Fibroblast of pulmonary artery (primary cell): ENCODE measurements around the gene HMX3.

ENCODE experiments used
- DNase-seq: peaks from one replicate; pipeline ENCODE4 v3.0.0-alpha.2; 2010; ENCODE audit warnings: low read depth
- H3K4me3 ChIP-seq: replicated peaks from 2 replicates; pipeline ENCODE4 v1.5.1; 2011; ENCODE audit warnings: low read depth, mild to moderate bottlenecking, control low read depth, low read length, moderate library complexity
- TF ChIP-seq, protein P1 (sequence below): IDR thresholded peaks from 2 replicates; pipeline ENCODE4 v1.5.1; 2011; ENCODE audit warnings: mild to moderate bottlenecking, control low read depth, low read length, inconsistent platforms; ENCODE audit errors: missing control alignments

The HMX3 gene

DNA sequence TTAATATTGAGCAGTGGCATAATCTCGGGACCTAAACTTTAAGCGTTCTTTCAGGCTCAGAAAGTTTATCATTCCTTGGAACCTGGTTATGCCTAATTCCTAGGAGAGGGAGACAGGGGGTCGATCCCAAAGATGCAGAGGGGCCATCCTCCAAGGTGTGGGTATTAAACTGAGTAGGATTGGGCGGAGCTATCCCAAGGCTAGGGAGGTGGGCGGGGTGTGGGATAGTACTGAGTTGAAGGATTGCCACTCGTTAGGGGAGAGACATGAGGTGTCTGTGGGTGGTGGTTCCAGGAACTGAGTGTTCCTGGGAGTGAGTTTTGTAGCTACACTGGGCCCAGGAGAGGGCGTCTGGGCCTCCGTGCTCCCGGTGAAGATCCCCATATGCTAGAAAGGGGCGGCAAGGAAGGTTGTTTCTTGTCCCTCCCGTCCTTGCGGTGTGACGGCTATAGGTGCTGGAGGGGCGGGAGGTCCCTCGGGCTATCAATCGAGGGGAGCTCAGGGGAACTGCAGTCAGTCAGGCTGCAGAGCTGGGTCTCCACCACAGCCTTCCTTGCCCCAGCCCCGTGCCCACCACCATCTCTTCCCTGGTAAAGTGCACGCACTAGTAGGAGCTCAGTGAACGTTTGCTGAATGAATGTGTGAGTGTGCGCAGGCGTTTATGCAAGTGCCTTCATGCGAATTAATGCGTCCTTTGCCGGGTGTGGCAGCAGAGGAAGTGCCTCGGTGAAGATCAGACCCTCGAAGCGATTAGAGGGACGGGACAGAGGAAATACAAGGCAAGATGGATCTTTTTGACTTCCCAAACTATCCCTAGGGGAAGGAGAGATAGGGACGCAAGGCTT, 9.1 kb downstream of the HMX3 start:
- DNase-seq: no peak
- TF ChIP-seq, protein P1, sequence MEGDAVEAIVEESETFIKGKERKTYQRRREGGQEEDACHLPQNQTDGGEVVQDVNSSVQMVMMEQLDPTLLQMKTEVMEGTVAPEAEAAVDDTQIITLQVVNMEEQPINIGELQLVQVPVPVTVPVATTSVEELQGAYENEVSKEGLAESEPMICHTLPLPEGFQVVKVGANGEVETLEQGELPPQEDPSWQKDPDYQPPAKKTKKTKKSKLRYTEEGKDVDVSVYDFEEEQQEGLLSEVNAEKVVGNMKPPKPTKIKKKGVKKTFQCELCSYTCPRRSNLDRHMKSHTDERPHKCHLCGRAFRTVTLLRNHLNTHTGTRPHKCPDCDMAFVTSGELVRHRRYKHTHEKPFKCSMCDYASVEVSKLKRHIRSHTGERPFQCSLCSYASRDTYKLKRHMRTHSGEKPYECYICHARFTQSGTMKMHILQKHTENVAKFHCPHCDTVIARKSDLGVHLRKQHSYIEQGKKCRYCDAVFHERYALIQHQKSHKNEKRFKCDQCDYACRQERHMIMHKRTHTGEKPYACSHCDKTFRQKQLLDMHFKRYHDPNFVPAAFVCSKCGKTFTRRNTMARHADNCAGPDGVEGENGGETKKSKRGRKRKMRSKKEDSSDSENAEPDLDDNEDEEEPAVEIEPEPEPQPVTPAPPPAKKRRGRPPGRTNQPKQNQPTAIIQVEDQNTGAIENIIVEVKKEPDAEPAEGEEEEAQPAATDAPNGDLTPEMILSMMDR: no peak

DNA sequence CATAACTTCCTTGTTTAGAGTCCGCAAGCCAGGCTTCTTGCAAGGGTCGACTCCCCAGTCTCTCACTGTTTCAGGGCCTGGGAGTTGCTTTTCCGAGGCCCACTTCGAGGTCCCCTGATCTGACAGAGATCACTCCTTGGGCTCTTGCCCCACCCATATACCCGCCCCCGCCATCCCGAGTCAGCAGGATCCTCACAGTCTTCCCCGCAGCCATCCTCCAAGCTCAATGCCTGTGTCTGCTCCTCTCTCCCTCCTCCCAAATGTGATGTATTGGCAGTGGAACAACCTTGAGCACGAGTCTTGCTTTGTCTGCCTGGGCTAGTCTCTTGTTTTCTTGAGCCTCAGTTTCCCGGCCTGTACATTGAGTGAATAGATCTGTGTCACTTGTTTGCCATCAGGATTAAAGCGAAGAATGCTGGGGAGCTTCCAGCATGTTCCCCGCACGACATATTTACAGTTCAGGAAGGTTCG, 9.8 kb downstream of the HMX3 start:
- TF ChIP-seq, protein P1: no peak
- H3K4me3 ChIP-seq: no peak overlapping the region
- no peak for DNase-seq

More for the DNA sequence above, 9.1 kb downstream of the HMX3 start:
- no peak overlapping the region for H3K4me3 ChIP-seq

DNA sequence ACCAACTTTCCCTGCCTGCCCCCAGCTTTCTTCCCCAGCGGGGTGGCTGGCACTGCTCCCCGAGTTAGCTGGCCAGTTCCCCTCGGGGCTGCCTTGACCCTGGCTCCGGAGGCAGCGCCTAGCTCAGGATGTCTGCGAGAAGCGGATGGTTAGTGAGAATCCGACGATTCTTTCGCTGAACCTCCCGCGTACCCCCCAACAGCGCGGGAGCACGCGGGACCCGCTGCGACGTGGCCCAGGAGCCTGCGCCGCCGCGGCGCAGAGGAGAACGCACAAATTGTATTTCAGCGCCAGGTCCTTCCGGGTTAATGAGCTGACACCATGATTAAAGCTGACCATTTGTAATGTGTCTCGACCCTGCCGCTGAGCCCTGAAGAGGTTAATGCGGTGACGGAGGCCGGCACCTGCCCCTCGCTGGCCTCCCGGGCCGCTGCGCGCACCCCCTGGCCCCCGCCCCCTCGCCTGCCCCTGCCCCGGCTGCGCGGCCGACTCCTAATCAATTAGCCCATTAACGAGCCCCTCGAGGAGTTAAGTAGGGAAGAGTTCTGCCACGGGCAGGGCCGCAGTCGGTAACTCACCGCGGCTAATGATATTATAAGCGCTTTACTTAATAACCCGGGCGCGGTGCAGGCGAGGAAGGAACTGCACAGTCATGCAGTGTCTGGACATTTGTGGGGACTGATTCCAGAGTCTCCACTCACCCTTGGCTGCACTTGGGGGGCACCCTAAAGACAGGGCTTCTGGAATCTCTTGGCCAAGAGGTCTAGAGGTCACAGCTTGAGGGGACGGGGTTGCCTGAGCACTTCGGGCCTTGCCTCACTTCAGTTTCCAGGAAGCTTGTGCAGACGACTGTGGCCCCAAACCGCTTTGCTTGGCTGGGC, 10.5 kb downstream of the HMX3 start:
- H3K4me3 ChIP-seq: no peak overlapping the region
- no peak for DNase-seq
- TF ChIP-seq, protein P1: no peak

DNA sequence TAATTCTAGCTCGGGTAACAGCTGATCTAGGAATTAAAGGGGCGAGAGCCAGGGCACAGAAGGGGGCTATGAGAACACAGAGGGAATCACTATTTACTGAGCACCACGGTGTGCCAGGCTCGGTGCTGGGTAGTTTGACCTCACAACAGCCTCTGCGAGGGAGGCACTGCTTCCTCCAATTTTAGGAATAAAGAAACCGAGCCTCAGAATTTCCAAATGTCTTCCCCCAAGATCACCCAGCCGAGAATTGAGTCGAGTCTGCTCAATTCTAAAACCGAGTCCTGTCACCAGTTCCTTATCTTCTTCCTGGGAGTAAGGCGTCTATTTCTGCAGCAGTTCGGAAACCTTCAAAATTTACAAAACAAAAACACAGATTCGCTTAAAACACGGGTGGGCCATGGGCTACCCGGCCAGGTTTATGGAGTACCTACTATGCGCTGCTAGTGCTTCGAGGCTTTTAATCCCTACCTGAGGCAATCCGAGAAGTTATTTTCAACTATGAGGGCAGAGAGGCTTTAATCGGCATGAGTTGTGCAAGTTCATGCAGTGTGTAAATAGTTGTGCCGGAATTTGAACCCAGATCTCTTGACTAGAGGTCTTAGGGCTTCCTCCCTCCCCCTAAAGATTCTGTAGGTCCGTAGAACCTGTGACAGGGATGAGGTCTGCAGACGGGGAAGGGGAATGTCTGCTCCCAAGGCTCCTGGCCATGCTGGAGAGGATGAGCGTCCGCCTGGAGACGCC, 11.3 kb downstream of the HMX3 start:
- TF ChIP-seq, protein P1: no peak
- DNase-seq: no peak
- H3K4me3 ChIP-seq: no peak overlapping the region

DNA sequence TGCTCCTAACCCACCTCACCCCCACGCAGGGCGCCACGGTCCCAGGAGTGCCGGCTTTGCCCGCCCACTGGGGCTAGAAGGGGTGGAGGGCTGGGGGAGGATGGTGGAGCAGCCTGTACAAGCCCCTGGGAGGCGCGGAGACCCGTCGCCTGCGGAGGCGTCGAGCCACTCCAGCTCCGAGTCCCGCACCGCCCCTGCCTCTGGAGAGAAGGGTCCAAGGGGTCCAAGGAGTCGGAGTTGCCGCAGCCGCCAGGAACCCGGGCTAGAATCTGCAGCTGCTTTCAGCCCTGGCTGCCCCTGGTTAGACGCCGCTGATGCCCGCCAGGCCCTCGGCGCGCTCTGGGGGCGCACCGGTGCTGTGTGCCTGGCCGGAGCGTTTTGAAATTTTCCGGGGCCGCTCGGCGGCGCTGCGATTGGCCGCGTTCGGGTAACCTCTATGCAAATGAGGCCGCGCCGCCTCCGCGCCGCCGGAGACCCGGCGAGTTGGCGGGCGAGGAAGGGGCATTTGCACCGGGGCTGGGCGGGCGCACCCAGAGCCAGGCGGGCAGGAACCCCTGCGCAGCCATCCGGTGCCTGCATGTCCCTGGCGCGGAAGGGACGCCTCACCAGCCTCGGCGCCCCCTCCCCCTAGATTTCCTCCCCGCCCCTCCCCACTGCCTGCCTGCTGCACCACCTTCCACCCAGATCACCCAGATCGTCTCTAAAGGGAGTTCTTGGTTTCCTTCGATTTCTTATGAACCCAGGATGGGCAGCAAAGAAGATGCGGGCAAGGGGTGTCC, 12.1 kb downstream of the HMX3 start, which contains the start of gene HMX2:
HMX2 (plus strand) TSS at position 502 of the 779 bp plus-strand sequence; CDS start at position 745, 243 bp downstream.
- DNase-seq: no peak
- TF ChIP-seq, protein P1: no peak
- H3K4me3 ChIP-seq: no peak within 1 kb of the TSS
